Esophagus squamous epithelium (tissue), 5 donors: ENCODE measurements around the gene RNF213. TPM values are rescaled to one million over a fixed set of nuclear protein-coding genes. Genes with fewer than 3 reads are reported as not detected.

ENCODE experiments used
- DNase-seq: peaks from one replicate; lab custom pipeline; 2025; lab: John Stamatoyannopoulos, UW
- H3K27ac ChIP-seq, 4 donors: fragments of 200-600 bp; sonication (generic); one replicate each; pipeline ENCODE4 v1.5.1; 2016 to 2019; ENCODE audit warnings: mild to moderate bottlenecking in 1 of 4
- H3K27me3 ChIP-seq, 4 donors: fragments of 200-600 bp; sonication (generic); 1 replicate in 3 of 4; 2 replicates in 1 of 4; pipeline versions ENCODE4 v1.5.1 to v1.6.0; 2017 to 2021; ENCODE audit warnings: antibody characterized with exemption in 1 of 4
- H3K36me3 ChIP-seq, 3 donors: fragments of 200-600 bp; sonication (generic); one replicate each; pipeline ENCODE4 v1.5.1; 2016 to 2019
- H3K4me1 ChIP-seq, 3 donors: fragments of 200-600 bp; sonication (generic); one replicate each; pipeline ENCODE4 v1.5.1; 2017 to 2019
- H3K4me3 ChIP-seq, 4 donors: fragments of 200-600 bp; sonication (generic); 1 replicate in 3 of 4; 2 replicates in 1 of 4; pipeline ENCODE4 v1.5.1; 2016 to 2019; ENCODE audit warnings: mild to moderate bottlenecking in 2 of 4, moderate library complexity in 1 of 4
- H3K9me3 ChIP-seq, 3 donors: fragments of 200-600 bp; sonication (generic); one replicate each; pipeline ENCODE4 v1.5.1; 2016 to 2019
- POLR2A ChIP-seq, 4 donors: fragments of 450-650 bp; IDR thresholded peaks; one replicate each; pipeline ENCODE4 v1.6.1; 2017; ENCODE audit warnings: antibody characterized with exemption in 4 of 4, mild to moderate bottlenecking in 4 of 4, moderate library complexity in 3 of 4
- WGBS, 2 donors: methylation state at CpG; one replicate each; pipeline ENCODE4 v1.1.5; 2018; 5-methylcytosine and 5-hydroxymethylcytosine counted together
- intact Hi-C: fragments of 100-400 bp; cut with DNase I; formaldehyde crosslinking; loops from one replicate; pipeline ENCODE4 v1.15.0; 2022
- total RNA-seq, 4 donors: library from RNA; depleted of rRNA; stranded (reverse); fragments of >200 nt; gene quantifications; one replicate each; pipeline ENCODE4 v1.1.0, GENCODE V29; 2016
- TF ChIP-seq, protein P1 (sequence below), 6 experiments: fragments of 450-650 bp in 4 of 6; fragments of 200-600 bp in 2 of 6; sonication (generic) in 2 of 6; IDR thresholded peaks; one replicate each; pipeline ENCODE4 v1.5.1; 2016 to 2019; ENCODE audit warnings: antibody characterized with exemption in 6 of 6, mild to moderate bottlenecking in 4 of 6, moderate library complexity in 4 of 6
- donor health status: DM: yes; HTN: yes; CAD: no.

The RNF213 gene
- total RNA-seq, 4 donors from 2014 or later, result 56.1 to 67.9 (median 60.9) TPM

DNA sequence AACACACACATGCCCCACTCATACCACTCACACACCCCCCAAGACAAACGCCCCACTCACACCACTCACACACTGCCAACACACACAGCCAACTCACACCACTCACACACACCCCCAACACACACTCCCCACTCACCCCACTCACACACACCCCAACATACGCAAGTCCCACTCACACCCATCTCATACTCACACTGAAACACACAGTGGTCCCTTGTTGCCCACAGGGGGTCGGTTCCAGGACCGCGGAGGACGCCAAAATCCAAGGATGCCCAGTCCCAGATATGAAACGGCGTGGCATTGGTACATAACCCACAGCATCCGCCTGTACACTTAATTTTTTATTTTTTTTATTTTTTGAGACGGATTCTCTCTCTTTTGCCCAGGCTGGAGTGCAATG, 20.9 kb downstream of the RNF213 start:
- intact Hi-C loops, result no loop called here
- H3K27ac ChIP-seq, result no peak overlapping the region
- no peak overlapping the region for H3K4me3 ChIP-seq
- TF ChIP-seq, protein P1, sequence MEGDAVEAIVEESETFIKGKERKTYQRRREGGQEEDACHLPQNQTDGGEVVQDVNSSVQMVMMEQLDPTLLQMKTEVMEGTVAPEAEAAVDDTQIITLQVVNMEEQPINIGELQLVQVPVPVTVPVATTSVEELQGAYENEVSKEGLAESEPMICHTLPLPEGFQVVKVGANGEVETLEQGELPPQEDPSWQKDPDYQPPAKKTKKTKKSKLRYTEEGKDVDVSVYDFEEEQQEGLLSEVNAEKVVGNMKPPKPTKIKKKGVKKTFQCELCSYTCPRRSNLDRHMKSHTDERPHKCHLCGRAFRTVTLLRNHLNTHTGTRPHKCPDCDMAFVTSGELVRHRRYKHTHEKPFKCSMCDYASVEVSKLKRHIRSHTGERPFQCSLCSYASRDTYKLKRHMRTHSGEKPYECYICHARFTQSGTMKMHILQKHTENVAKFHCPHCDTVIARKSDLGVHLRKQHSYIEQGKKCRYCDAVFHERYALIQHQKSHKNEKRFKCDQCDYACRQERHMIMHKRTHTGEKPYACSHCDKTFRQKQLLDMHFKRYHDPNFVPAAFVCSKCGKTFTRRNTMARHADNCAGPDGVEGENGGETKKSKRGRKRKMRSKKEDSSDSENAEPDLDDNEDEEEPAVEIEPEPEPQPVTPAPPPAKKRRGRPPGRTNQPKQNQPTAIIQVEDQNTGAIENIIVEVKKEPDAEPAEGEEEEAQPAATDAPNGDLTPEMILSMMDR (IDR thresholded peaks at IDR 0.05), result no peak
- TF ChIP-seq POLR2A (IDR thresholded peaks at IDR 0.05), result no peak
- DNase-seq, result no peak
- peaks cover 3 to 79% (median 5%) of the 10 kb centered on the region in 3 donors for H3K36me3 ChIP-seq
- WGBS, 2 donors, result 90 to 97% methylated on average over 9 to 10 of the region's 10 CpGs
- H3K9me3 ChIP-seq, result no peaks in the 10 kb centered on the region
- peaks cover 16 to 37% (median 33%) of the 10 kb centered on the region in 3 donors for H3K4me1 ChIP-seq
- no peaks in the 10 kb centered on the region for H3K27me3 ChIP-seq

DNA sequence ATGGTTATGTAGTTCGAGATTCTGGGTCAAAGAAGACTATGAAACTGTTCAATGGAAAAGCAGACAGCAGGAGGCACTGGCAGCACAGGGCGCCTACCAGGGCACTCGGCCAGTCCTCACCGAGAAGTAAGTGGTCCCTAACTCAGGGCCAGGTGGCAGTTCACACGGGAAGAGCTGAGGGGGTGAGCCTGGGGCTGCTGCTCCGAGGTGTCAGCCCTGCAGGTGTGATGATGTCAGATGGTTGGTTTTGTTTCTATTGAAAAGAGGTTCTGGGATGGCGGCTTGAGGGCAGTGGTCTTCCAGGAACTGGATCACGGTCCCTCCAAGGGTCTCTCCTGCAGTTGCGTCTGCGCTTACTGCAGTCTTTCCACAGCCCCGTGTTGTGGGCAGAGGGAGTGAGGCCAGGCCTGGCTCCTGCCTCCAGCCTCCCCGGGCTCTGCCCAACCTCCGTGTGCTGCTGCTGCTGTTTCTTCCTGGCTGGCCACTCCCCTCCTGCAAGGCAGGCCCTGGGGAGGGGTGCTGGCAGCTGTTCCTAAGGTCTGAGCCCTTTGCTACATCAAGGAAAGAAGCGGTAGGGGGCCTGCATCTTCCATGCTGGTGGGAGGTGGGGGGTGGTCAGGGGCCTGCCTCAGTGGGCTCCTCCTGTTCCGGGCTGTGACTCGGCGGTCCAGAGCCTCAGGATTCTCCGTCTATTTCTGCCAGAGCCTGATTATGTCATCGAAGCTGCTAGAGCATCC, 22.6 kb downstream of the RNF213 start:
- 69 to 76% methylated on average over 17 of the region's 19 CpGs for WGBS, 2 donors
- peaks cover 5 to 83% (median 8%) of the 10 kb centered on the region in 3 donors for H3K36me3 ChIP-seq

DNA sequence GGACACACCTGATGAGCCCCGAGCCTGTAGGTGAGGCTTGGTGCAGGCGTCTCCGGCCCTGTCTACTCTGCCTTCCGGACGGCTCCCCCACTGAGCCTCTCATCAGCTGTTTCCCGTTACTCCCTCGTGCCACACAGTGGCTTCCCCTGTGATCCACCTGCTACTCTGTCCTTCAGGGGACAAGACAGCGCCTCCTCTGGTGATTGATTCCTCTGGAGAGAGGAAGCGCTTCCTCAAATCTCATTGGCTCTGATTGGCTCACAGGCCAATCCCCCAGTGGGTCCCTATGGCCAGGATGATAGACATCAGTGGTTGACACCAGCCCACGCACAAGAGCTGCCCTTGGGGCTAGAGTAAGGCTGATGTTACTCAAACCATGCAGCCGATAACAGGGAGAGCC, 24.0 kb downstream of the RNF213 start:
- Histone ChIP-seq H3K4me3 (no peak overlapping the region), H3K9me3 (no peaks in the 10 kb centered on the region), H3K36me3 (peaks cover 10 to 84% (median 22%) of the 10 kb centered on the region in 3 donors), H3K4me1 (peaks cover 4 to 6% (median 6%) of the 10 kb centered on the region in 3 donors), H3K27me3 (no peaks in the 10 kb centered on the region), H3K27ac (no peak overlapping the region)
- intact Hi-C loops, result no loop called here
- TF ChIP-seq POLR2A (IDR thresholded peaks at IDR 0.05), result no peak
- TF ChIP-seq, protein P1 (IDR thresholded peaks at IDR 0.05), result no peak
- WGBS, 2 donors, result 83 to 87% methylated on average over 9 of the region's 11 CpGs
- DNase-seq, result no peak

More for the DNA sequence above, 22.6 kb downstream of the RNF213 start:
- Histone ChIP-seq H3K4me3 (no peak overlapping the region), H3K4me1 (peaks cover 11 to 20% (median 17%) of the 10 kb centered on the region in 3 donors), H3K27ac (no peak overlapping the region), H3K27me3 (no peaks in the 10 kb centered on the region), H3K9me3 (no peaks in the 10 kb centered on the region)
- TF ChIP-seq, protein P1 (IDR thresholded peaks at IDR 0.05), result no peak
- no peak for TF ChIP-seq POLR2A (IDR thresholded peaks at IDR 0.05)
- no peak for DNase-seq
- intact Hi-C loops, result no loop called here

DNA sequence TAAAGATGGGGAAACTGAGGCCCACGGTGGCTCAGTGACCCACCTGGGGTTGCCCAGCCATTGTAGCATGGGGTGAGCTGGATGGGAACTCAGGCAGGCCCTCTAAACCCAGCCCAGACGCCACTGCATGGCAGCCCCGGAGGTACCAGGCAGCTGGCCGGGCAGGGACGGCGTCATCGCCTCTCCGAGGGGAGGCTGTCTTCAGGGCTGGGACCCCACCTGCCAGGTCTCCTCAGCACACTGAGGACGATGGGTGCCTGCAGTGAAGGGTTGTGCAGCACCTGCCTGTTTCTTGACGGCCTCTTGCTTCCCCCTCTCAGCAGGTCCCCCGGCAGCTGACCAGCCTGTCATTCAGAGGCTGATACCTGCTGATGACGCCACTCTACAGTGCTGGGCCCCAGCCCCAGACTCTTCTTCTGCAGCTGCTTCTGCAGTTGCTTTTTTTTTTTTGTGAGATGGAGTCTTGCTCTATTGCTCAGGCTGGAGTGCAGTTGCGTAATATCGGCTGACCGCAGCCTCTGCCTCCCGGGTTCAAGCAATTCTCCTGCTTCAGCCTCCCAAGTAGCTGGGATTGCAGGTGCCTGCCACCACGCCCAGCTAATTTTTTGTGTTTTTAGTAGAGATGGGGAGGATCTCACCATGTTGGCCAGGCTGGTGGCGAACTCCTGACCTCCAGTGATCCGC, 24.7 kb downstream of the RNF213 start:
- intact Hi-C loops, result no loop called here
- no peaks in the 10 kb centered on the region for H3K27me3 ChIP-seq
- H3K4me1 ChIP-seq, result no peaks in the 10 kb centered on the region
- no peak overlapping the region for H3K4me3 ChIP-seq
- H3K9me3 ChIP-seq, result no peaks in the 10 kb centered on the region
- 89 to 90% methylated on average over 7 to 9 of the region's 19 CpGs for WGBS, 2 donors
- DNase-seq, result no peak
- no peak overlapping the region for H3K27ac ChIP-seq
- H3K36me3 ChIP-seq, result peaks cover 17 to 85% (median 29%) of the 10 kb centered on the region in 3 donors
- TF ChIP-seq, protein P1 (IDR thresholded peaks at IDR 0.05), result no peak
- no peak for TF ChIP-seq POLR2A (IDR thresholded peaks at IDR 0.05)

DNA sequence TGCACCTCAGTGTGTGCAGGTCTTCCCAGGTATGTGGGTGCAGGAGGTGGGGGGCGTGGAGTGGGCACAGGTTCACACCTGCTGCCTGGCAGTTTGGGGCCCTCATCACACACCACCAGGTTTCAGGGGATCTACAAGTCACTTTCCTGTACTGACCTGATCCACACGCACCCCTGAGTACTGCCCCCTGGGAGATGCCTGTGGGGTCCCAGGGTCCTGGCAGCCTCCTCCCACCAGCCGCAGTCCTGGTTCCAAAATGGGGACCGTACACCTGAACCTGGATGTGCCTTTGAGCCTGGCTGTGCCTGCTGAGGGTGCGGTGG, 25.9 kb downstream of the RNF213 start:
- TF ChIP-seq POLR2A (IDR thresholded peaks at IDR 0.05), result no peak
- intact Hi-C loops, result no loop called here
- DNase-seq, result no peak
- H3K27me3 ChIP-seq, result no peaks in the 10 kb centered on the region
- no peaks in the 10 kb centered on the region for H3K4me1 ChIP-seq
- H3K9me3 ChIP-seq, result no peaks in the 10 kb centered on the region
- peaks cover 22 to 88% (median 42%) of the 10 kb centered on the region in 3 donors for H3K36me3 ChIP-seq
- H3K4me3 ChIP-seq, result no peak overlapping the region
- WGBS, 2 donors, result 96% methylated on average over 5 of the region's 5 CpGs; no CpG with 5 or more reads in 1 of the 2 donors
- no peak overlapping the region for H3K27ac ChIP-seq
